Ishikawa (cell line): ENCODE data around the gene DAD1.

ENCODE experiments used
- EP300 ChIP-seq: IDR thresholded peaks from 2 replicates; pipeline ENCODE4 v1.6.1; 2012; ENCODE audit warnings: borderline replicate concordance
- TF ChIP-seq, protein P1 (sequence below): IDR thresholded peaks from 2 replicates; pipeline ENCODE4 v1.6.1; 2012; ENCODE audit warnings: low read depth, mild to moderate bottlenecking
- TF ChIP-seq, protein P2 (sequence below): IDR thresholded peaks from 2 replicates; pipeline ENCODE4 v1.6.1; 2012

- TF ChIP-seq, protein P1, sequence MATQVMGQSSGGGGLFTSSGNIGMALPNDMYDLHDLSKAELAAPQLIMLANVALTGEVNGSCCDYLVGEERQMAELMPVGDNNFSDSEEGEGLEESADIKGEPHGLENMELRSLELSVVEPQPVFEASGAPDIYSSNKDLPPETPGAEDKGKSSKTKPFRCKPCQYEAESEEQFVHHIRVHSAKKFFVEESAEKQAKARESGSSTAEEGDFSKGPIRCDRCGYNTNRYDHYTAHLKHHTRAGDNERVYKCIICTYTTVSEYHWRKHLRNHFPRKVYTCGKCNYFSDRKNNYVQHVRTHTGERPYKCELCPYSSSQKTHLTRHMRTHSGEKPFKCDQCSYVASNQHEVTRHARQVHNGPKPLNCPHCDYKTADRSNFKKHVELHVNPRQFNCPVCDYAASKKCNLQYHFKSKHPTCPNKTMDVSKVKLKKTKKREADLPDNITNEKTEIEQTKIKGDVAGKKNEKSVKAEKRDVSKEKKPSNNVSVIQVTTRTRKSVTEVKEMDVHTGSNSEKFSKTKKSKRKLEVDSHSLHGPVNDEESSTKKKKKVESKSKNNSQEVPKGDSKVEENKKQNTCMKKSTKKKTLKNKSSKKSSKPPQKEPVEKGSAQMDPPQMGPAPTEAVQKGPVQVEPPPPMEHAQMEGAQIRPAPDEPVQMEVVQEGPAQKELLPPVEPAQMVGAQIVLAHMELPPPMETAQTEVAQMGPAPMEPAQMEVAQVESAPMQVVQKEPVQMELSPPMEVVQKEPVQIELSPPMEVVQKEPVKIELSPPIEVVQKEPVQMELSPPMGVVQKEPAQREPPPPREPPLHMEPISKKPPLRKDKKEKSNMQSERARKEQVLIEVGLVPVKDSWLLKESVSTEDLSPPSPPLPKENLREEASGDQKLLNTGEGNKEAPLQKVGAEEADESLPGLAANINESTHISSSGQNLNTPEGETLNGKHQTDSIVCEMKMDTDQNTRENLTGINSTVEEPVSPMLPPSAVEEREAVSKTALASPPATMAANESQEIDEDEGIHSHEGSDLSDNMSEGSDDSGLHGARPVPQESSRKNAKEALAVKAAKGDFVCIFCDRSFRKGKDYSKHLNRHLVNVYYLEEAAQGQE: no peak
- TF ChIP-seq, protein P2, sequence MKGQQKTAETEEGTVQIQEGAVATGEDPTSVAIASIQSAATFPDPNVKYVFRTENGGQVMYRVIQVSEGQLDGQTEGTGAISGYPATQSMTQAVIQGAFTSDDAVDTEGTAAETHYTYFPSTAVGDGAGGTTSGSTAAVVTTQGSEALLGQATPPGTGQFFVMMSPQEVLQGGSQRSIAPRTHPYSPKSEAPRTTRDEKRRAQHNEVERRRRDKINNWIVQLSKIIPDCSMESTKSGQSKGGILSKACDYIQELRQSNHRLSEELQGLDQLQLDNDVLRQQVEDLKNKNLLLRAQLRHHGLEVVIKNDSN: no peak
- no peak for TF ChIP-seq EP300
Measured at GRCh38 chr14:22540293-22540692, 48.7 kb downstream of the DAD1 start.
